GM06990 (cell line): ENCODE data around the gene TMEM174.
A peak's percentile ranks its signal among the peaks of the same experiment; 100 is the strongest.

Source experiments
- DNase-seq: peaks from one replicate; pipeline ENCODE4 v3.0.0-alpha.2; 2011; ENCODE audit not compliant: insufficient read length; ENCODE audit errors: extremely low read depth
- H3K27me3 ChIP-seq: replicated peaks from 2 replicates; pipeline ENCODE4 v1.6.0; 2011; ENCODE audit warnings: low read length; ENCODE audit not compliant: control insufficient read depth, insufficient read depth
- H3K36me3 ChIP-seq: 2 replicates; pipeline ENCODE4 v1.5.1; 2011; ENCODE audit warnings: low read length; ENCODE audit not compliant: control insufficient read depth, insufficient read depth
- H3K4me3 ChIP-seq: replicated peaks from 2 replicates; pipeline ENCODE4 v1.5.1; 2011; ENCODE audit warnings: low read depth, mild to moderate bottlenecking, control low read depth, low read length
- TF ChIP-seq, protein P1 (sequence below): IDR thresholded peaks from 2 replicates; pipeline ENCODE4 v1.5.1; 2011; ENCODE audit warnings: low read length, control low read depth, mild to moderate bottlenecking, inconsistent platforms; ENCODE audit not compliant: insufficient read depth, poor library complexity, severe bottlenecking

The TMEM174 gene

DNA sequence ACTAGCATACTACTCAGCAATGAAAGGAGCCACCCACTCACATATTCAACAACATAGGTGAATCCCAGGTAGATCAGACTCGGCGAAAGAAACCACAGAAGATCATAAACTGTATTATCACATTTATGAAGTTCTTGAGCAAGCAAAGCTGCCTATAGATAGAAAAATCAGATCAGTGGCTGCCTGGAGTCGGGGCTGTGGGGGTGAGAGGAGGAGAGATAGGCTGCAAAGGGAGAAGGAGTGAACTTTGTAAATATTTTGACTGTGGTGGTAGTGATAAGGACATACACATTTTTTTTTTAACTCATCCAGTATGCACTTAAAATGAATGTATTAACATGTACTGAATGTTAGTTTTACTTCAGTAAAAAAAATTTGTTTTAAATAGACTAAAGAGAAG, 23.5 kb upstream of the TMEM174 start:
- Histone ChIP-seq H3K4me3 (no peak overlapping the region), H3K36me3 (no peaks in the 10 kb centered on the region), H3K27me3 (peaks cover 3% of the 10 kb centered on the region)
- no peak for DNase-seq
- TF ChIP-seq, protein P1, sequence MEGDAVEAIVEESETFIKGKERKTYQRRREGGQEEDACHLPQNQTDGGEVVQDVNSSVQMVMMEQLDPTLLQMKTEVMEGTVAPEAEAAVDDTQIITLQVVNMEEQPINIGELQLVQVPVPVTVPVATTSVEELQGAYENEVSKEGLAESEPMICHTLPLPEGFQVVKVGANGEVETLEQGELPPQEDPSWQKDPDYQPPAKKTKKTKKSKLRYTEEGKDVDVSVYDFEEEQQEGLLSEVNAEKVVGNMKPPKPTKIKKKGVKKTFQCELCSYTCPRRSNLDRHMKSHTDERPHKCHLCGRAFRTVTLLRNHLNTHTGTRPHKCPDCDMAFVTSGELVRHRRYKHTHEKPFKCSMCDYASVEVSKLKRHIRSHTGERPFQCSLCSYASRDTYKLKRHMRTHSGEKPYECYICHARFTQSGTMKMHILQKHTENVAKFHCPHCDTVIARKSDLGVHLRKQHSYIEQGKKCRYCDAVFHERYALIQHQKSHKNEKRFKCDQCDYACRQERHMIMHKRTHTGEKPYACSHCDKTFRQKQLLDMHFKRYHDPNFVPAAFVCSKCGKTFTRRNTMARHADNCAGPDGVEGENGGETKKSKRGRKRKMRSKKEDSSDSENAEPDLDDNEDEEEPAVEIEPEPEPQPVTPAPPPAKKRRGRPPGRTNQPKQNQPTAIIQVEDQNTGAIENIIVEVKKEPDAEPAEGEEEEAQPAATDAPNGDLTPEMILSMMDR, result no peak

DNA sequence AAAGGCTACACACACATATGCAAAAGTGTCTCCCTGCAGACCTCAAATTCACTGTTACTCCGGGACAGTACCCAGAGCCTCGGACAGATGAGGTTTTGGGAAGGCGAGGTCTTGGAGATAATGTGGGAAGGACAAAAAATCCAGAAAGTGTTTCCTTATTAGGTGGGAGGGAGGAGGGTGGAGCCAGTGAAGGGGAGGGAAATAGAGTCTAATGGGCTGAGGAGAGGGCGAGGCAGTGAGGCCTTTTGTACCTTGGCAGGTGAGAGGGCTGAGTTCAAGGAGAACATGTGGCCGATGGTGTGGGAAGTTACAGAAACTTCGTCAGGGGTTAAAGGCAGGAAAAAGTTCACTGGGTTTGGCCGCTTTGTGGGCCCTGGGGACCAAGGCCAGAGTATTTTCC, 22.1 kb upstream of the TMEM174 start:
- TF ChIP-seq, protein P1, result no peak
- no peak overlapping the region for H3K4me3 ChIP-seq
- DNase-seq, result no peak
- H3K27me3 ChIP-seq, result peaks cover 7% of the 10 kb centered on the region
- no peaks in the 10 kb centered on the region for H3K36me3 ChIP-seq

DNA sequence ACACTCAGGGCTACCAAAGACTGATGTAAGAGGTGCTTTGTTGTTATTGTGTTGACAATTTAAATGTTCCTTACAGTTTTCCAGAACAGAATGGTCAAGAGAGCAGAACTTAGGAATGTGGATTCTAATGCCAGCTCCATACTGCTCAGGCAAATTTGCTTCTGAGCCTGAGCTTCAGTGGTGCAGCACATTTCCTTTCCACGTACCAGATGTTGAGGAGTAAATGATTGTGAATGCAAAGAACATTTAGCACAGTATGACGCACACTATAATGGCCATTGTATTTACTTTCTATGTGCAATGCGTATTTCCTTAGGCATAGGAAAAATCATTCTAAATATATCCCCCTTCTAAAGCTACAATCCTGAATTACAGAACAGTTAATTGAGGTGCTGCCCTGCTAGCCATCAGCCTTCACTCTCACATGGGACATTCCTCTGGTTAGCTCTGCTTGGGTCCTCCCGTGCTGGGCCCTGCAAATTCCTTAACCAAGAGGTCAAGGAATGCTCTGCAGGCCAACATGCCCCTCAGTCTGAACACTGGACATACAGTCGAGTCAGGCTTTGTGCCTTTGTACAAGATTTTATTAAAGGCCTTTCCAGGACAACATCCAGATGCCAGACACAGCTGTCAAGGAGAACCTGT, 21.1 kb upstream of the TMEM174 start:
- no peak for DNase-seq
- Histone ChIP-seq H3K4me3 (no peak overlapping the region), H3K27me3 (peaks cover 7% of the 10 kb centered on the region), H3K36me3 (no peaks in the 10 kb centered on the region)
- TF ChIP-seq, protein P1, result no peak

DNA sequence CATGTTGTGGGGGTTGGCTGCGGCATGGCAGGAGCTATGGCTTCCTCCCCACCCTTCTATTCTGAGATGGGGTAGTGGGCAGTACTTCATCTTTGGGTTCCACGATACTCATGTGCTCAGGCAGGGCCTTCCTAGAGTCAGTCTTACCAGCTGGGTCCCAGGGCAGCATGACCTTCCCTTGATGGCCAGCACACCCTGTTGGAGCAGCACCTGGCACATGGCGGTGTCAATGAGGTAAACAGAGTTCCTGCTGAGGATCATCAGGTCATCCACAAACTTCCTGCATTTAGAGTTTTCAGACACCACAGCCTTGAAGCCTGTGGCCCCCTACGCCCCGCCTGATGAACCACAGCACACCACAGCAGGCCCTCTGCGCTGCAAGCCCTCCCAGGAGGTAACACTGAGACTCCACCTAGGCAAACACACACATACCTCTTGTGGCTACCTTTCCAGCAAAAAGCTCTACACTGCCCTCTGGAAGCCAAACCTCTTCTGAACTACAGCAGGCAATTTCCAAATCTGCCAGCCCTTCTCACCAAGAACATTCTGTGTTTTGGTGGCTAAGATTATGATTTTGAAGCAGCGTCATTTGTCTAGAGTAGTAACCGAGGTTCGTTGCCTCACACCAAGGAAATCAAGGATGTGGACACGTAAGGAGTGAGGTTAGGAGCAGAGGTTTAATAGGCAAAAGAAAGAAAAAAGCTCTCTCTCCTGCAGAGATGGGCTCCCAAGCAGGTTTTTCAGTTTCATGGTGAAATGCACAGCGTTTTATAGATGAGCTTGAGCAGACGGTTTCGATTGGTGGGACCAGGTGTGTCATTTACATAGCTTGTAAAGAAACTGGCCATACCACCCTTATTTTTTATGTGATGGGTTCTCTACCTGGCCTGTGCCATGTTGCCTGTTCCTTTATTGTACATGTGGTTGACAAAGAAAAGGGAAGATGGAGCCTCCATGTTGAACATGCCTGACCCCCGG, 20.3 kb upstream of the TMEM174 start:
- TF ChIP-seq, protein P1, result peak; percentile 3
- no peaks in the 10 kb centered on the region for H3K36me3 ChIP-seq
- H3K27me3 ChIP-seq, result peaks cover 7% of the 10 kb centered on the region
- DNase-seq, result no peak
- no peak overlapping the region for H3K4me3 ChIP-seq

DNA sequence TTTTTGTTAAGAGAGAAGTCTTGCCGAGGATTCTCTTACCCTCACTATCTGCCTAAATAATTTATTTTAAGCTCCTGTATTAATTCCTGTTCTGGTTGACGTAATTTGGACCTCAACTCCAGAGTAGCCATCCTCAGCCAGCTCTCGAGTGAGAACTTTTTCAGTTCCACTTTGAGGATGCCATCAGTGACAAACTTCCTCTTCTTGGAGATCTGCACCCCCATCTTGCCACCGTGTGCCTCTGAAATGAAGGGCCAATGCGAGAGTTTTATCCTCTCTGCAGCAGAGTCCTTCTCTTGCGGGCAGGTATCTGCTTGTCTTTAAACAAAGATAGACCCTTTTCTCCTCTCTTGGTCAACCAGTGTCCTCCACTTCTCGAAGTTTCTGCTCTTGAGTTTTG, 19.5 kb upstream of the TMEM174 start:
- no peak for DNase-seq
- Histone ChIP-seq H3K36me3 (no peaks in the 10 kb centered on the region), H3K27me3 (peaks cover 7% of the 10 kb centered on the region), H3K4me3 (no peak overlapping the region)
- TF ChIP-seq, protein P1, result no peak
